Measurements from ENCODE around the gene CDH23.

GRCh38 chr10:71750124-71750841 is 353.6 kb downstream of the CDH23 start:
- TF ChIP-seq CTCF (IDR thresholded peaks at IDR 0.05) (no peak), POLR2A (IDR thresholded peaks at IDR 0.05) (no peak), POLR2AphosphoS5 (IDR thresholded peaks at IDR 0.05) (no peak), EP300 (IDR thresholded peaks at IDR 0.05) (no peak)

Data from suprapubic skin (tissue), 4 donors.